Natural killer cell (primary cell): ENCODE data around the gene PITX2. TPM values are rescaled to one million over a fixed set of nuclear protein-coding genes. Genes with fewer than 3 reads are reported as not detected.

ENCODE experiments used
- ATAC-seq, 3 donors: fragments of 150-1000 bp in 2 of 3; fragments of 200-7000 bp in 1 of 3; cut with Tn5 transposase; 1 replicate in 1 of 3; 2 replicates in 2 of 3; pipeline ENCODE4 v1.10.0; 2021; ENCODE audit warnings: mild to moderate bottlenecking in 2 of 3, moderate library complexity in 2 of 3
- DNase-seq, 2 donors: peaks; one replicate each; pipeline versions ENCODE4 v3.0.0 to v3.0.0-alpha.2; 2013 to 2021; ENCODE audit warnings: mixed read lengths in 1 of 2
- H3K27ac ChIP-seq: one replicate; pipeline ENCODE4 v1.5.1; 2013; ENCODE audit warnings: mild to moderate bottlenecking, low read length
- H3K27me3 ChIP-seq: one replicate; pipeline ENCODE4 v1.6.1; 2013; ENCODE audit warnings: low read length; ENCODE audit not compliant: control insufficient read depth, insufficient read depth
- H3K36me3 ChIP-seq: one replicate; pipeline ENCODE4 v1.6.1; 2013; ENCODE audit warnings: low read length; ENCODE audit not compliant: control insufficient read depth, insufficient read depth
- H3K4me1 ChIP-seq: one replicate; pipeline ENCODE4 v1.6.1; 2013; ENCODE audit warnings: low read length; ENCODE audit not compliant: control insufficient read depth, insufficient read depth
- H3K4me3 ChIP-seq: one replicate; pipeline ENCODE4 v1.5.1; 2013; ENCODE audit warnings: low read length
- H3K9me3 ChIP-seq: one replicate; pipeline ENCODE4 v1.6.1; 2013; ENCODE audit warnings: low read length; ENCODE audit not compliant: control insufficient read depth, insufficient read depth
- H3K27ac Mint-ChIP-seq, 2 donors: one replicate each; pipeline ENCODE4 v1.8.0; 2022; ENCODE audit warnings: mild to moderate bottlenecking in 2 of 2, mixed read lengths in 2 of 2, moderate library complexity in 1 of 2
- H3K27me3 Mint-ChIP-seq, 2 donors: one replicate each; pipeline ENCODE4 v1.8.0; 2022; ENCODE audit warnings: low read depth in 2 of 2, mixed read lengths in 2 of 2
- H3K36me3 Mint-ChIP-seq: one replicate; pipeline ENCODE4 v1.8.0; 2022; ENCODE audit warnings: mixed read lengths
- H3K4me1 Mint-ChIP-seq, 2 donors: one replicate each; pipeline ENCODE4 v1.8.0; 2022; ENCODE audit warnings: mixed read lengths in 2 of 2
- H3K4me3 Mint-ChIP-seq: one replicate; pipeline ENCODE4 v1.8.0; 2022; ENCODE audit warnings: mild to moderate bottlenecking, moderate library complexity, mixed read lengths
- H3K9me3 Mint-ChIP-seq, 2 donors: one replicate each; pipeline ENCODE4 v1.8.0; 2022; ENCODE audit warnings: mixed read lengths in 2 of 2
- WGBS: methylation state at CpG from one replicate; pipeline ENCODE4 v1.1.7; 2013; ENCODE audit warnings: missing lambda C conversion rate; ENCODE audit not compliant: insufficient coverage; 5-methylcytosine and 5-hydroxymethylcytosine counted together
- intact Hi-C: fragments of 100-400 bp; cut with micrococcal nuclease; formaldehyde crosslinking; loops from one replicate; pipeline ENCODE4 v1.14.2; 2022
- total RNA-seq, 4 donors: library from RNA; stranded (reverse); fragments of 120-200 nt in 1 of 4; gene quantifications; one replicate each; pipeline versions ENCODE4 v1.2.3 to v1.2.4, GENCODE V29; 2013 to 2022
- TF ChIP-seq, protein P1 (sequence below): fragments of 200-600 bp; IDR thresholded peaks from one replicate; pipeline ENCODE4 v1.8.0; 2022; ENCODE audit warnings: antibody characterized with exemption

The PITX2 gene
- total RNA-seq, 3 donors from 2014 or later (not counting 1 experiment from before 2014, with no cell fraction given): not detected

DNA sequence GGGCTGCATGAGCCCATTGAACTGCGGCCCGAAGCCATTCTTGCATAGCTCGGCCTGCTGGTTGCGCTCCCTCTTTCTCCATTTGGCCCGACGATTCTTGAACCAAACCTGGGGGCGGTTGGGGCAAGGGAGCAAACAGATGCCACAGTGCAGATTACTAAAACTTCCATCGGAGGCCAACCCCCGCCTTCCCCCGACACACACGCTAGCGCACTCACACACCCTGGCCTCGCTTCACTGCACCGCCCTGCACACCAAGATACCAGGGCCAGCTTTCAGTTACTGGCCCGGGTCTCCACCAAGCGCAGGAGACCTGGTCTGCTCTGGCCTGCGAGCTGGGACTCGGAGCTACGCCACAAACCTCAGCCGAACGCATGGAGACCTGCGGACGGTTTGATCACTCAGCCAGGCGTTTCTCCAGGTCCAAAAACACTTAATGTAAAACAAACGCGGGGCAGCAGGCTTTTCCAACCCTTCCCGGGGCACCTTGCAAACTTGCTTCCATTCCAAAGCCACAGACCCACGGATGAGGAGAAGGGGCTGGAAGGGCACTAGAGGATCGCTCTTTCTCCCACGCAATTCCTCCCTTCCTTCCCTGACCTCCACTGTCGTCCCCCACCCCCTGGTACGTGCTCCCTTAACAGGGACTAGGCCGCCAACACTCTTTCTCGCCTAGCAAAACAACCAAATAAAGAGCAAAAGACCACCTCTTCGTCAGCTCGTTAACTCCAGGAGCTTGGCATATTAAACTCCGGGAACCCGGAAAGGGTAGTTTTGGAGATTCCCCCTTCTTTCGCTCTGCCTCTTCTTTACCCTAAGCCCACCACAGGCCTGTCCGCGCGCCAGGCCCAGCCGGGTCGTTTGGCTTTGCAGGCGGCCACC, 4.1 kb downstream of the PITX2 start:
- peaks cover 24% of the 10 kb centered on the region for H3K4me1 ChIP-seq
- intact Hi-C loops: no loop called here
- Mint-ChIP-seq H3K27me3 (peaks cover 75 to 79% of the 10 kb centered on the region in 2 donors), H3K9me3 (no peaks in the 10 kb centered on the region), H3K27ac (no peak overlapping the region), H3K4me3 (no peak overlapping the region), H3K36me3 (peaks cover 12% of the 10 kb centered on the region), H3K4me1 (peaks cover 6 to 9% of the 10 kb centered on the region in 2 donors)
- no peak overlapping the region for H3K27ac ChIP-seq
- ATAC-seq: no peak
- no peak overlapping the region for H3K4me3 ChIP-seq
- no peaks in the 10 kb centered on the region for H3K36me3 ChIP-seq
- H3K9me3 ChIP-seq: peaks cover 11% of the 10 kb centered on the region
- DNase-seq: no peak
- TF ChIP-seq, protein P1, sequence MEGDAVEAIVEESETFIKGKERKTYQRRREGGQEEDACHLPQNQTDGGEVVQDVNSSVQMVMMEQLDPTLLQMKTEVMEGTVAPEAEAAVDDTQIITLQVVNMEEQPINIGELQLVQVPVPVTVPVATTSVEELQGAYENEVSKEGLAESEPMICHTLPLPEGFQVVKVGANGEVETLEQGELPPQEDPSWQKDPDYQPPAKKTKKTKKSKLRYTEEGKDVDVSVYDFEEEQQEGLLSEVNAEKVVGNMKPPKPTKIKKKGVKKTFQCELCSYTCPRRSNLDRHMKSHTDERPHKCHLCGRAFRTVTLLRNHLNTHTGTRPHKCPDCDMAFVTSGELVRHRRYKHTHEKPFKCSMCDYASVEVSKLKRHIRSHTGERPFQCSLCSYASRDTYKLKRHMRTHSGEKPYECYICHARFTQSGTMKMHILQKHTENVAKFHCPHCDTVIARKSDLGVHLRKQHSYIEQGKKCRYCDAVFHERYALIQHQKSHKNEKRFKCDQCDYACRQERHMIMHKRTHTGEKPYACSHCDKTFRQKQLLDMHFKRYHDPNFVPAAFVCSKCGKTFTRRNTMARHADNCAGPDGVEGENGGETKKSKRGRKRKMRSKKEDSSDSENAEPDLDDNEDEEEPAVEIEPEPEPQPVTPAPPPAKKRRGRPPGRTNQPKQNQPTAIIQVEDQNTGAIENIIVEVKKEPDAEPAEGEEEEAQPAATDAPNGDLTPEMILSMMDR: no peak
- WGBS: 24% methylated on average over 45 of the region's 45 CpGs
- peaks cover 76% of the 10 kb centered on the region for H3K27me3 ChIP-seq

DNA sequence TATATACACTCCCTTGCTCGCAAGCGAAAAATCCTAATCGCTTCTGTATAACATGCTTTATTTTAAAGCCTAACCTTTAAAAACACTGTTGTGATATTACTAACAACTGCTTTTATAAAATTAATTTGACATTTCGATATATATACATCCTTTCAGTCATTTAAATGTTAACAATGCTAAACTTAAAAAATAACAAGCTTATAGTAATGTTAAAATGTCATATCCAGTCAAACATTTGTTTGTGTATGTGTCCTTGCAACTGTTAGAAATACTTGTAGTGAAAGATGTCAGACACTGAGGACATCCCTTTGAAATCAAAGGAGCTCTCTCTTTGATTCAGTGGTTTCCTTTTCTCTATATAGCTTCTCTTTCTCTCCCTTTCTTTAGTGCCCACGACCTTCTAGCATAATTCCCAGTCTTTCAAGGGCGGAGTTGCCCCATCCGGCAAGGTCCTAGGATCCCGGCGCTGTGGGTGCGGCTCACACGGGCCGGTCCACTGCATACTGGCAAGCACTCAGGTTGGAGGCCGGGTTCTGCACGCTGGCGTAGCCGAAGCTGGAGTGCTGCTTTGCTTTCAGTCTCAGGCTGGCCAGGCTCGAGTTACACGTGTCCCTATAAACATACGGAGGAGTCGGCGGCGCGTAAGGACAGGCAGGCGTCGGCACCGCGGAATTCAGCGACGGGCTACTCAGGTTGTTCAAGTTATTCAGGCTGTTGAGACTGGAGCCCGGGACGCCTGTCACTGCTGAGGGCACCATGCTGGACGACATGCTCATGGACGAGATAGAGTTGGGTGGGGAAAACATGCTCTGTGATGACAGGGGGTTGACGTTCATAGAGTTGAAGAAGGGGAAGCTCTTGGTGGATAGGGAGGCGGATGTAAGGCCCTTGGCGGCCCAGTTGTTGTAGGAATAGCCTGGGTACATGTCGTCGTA, 5.0 kb downstream of the PITX2 start:
- Mint-ChIP-seq H3K36me3 (peaks cover 6% of the 10 kb centered on the region), H3K27ac (no peak overlapping the region), H3K4me3 (no peak overlapping the region), H3K4me1 (peaks cover 0 to 9% of the 10 kb centered on the region in 2 donors), H3K27me3 (peaks cover 68 to 71% of the 10 kb centered on the region in 2 donors), H3K9me3 (no peaks in the 10 kb centered on the region)
- H3K4me1 ChIP-seq: peaks cover 20% of the 10 kb centered on the region
- no peaks in the 10 kb centered on the region for H3K36me3 ChIP-seq
- H3K4me3 ChIP-seq: no peak overlapping the region
- H3K27me3 ChIP-seq: peaks cover 73% of the 10 kb centered on the region
- no peak overlapping the region for H3K27ac ChIP-seq
- intact Hi-C loops: no loop called here
- peaks cover 11% of the 10 kb centered on the region for H3K9me3 ChIP-seq
- no peak for ATAC-seq
- 15% methylated on average over 34 of the region's 38 CpGs for WGBS
- TF ChIP-seq, protein P1: no peak
- no peak for DNase-seq

DNA sequence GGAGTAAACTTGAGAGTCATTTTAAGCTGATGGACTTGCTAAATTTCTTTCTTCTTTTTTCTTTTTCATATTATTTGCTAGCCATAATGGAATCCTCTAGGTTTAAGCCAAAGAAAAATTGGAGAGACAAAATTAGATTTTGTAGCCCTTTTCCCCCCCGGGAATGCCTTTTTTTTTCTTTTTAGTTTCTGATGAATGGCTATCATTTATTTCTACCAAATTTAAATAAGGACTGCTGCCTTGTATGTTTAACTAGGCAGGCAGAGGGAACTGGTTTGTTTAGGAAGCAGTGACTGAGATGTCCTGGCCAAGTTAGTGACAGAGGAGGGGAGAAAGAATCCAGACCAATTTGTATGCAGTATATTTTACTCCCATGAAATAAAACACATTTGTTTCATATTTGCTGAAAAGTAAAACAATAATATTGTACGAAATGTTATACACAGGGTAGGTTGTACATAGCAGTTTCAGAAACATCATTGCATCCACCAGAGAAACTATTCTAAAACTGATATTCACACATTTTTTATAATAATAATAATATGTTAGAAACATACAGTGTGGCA, 5.7 kb downstream of the PITX2 start:
- H3K27me3 ChIP-seq: peaks cover 72% of the 10 kb centered on the region

More for the DNA sequence above, 5.7 kb downstream of the PITX2 start:
- TF ChIP-seq, protein P1: no peak
- peaks cover 0 to 9% of the 10 kb centered on the region in 2 donors for H3K4me1 Mint-ChIP-seq
- DNase-seq (no peak), ATAC-seq (no peak)
- no peak overlapping the region for H3K4me3 Mint-ChIP-seq
- Histone ChIP-seq H3K4me1 (peaks cover 15% of the 10 kb centered on the region), H3K9me3 (peaks cover 11% of the 10 kb centered on the region), H3K4me3 (no peak overlapping the region), H3K27ac (no peak overlapping the region), H3K36me3 (no peaks in the 10 kb centered on the region)
- peaks cover 6% of the 10 kb centered on the region for H3K36me3 Mint-ChIP-seq
- peaks cover 68 to 73% of the 10 kb centered on the region in 2 donors for H3K27me3 Mint-ChIP-seq
- intact Hi-C loops: no loop called here
- no peaks in the 10 kb centered on the region for H3K9me3 Mint-ChIP-seq
- no peak overlapping the region for H3K27ac Mint-ChIP-seq
- 14% methylated on average over 1 of the region's 2 CpGs for WGBS
